Skeletal muscle cell (primary cell): ENCODE results near the gene SLC5A7.

Source experiments
- DNase-seq: peaks from one replicate; pipeline ENCODE4 v3.0.0-alpha.2; 2010; ENCODE audit warnings: low read depth
- H3K4me3 ChIP-seq: 2 replicates; pipeline ENCODE4 v1.5.1; 2011; ENCODE audit warnings: low read depth, mild to moderate bottlenecking, control low read depth, low read length, moderate library complexity

Gene SLC5A7

GRCh38 chr2:108061439-108062042 is 75.2 kb downstream of the SLC5A7 start:
- no peak overlapping the region for H3K4me3 ChIP-seq
- no peak for DNase-seq
